Neural cell (in vitro differentiated cells): ENCODE results near the gene ADPRHL1. TPM values are rescaled to one million over a fixed set of nuclear protein-coding genes. Genes with fewer than 3 reads are reported as not detected.

Experiments
- H2AFZ ChIP-seq: fragments of 200-600, 300-800 bp; sonication (generic), shearing (Covaris generic); 2 replicates; pipeline ENCODE4 v1.6.0; 2014; ENCODE audit warnings: low read depth, mild to moderate bottlenecking, antibody characterized with exemption, low read length, moderate library complexity
- H3F3A ChIP-seq: fragments of 200-600 bp; shearing (Covaris generic); 2 replicates; pipeline ENCODE4 v1.6.1; 2016; ENCODE audit warnings: mild to moderate bottlenecking, moderate library complexity, mixed read lengths, antibody characterized with exemption, low read length; ENCODE audit not compliant: insufficient read depth, poor library complexity, severe bottlenecking
- H3K27ac ChIP-seq: fragments of 200-600, 300-800 bp; sonication (generic), shearing (Covaris generic); 2 replicates; pipeline ENCODE4 v1.5.1; 2014; ENCODE audit warnings: mild to moderate bottlenecking, low read length, moderate library complexity
- H3K27me3 ChIP-seq: fragments of 300-800, 200-600 bp; sonication (generic), shearing (Covaris generic); 2 replicates; pipeline ENCODE4 v1.6.0; 2014; ENCODE audit warnings: mild to moderate bottlenecking, low read depth, low read length, moderate library complexity; ENCODE audit not compliant: insufficient read depth
- H3K36me3 ChIP-seq: fragments of 300-800, 200-600 bp; sonication (generic), shearing (Covaris generic); 2 replicates; pipeline ENCODE4 v1.5.1; 2014; ENCODE audit warnings: mild to moderate bottlenecking, antibody characterized with exemption, low read length, moderate library complexity; ENCODE audit not compliant: insufficient read depth
- H3K4me2 ChIP-seq: fragments of 300-800, 200-600 bp; sonication (generic), shearing (Covaris generic); 2 replicates; pipeline ENCODE4 v1.6.0; 2014; ENCODE audit warnings: mild to moderate bottlenecking, low read length
- H3K4me3 ChIP-seq: fragments of 300-800, 200-600 bp; sonication (generic), shearing (Covaris generic); 2 replicates; pipeline ENCODE4 v1.5.1; 2014; ENCODE audit warnings: mild to moderate bottlenecking, low read length, moderate library complexity
- H3K79me2 ChIP-seq: fragments of 200-600 bp; shearing (Covaris generic); replicated peaks from 2 replicates; pipeline ENCODE4 v1.6.0; 2014; ENCODE audit warnings: mild to moderate bottlenecking, low read length, moderate library complexity; ENCODE audit not compliant: insufficient read depth
- H3K9ac ChIP-seq: fragments of 300-800, 200-600 bp; sonication (generic), shearing (Covaris generic); 2 replicates; pipeline ENCODE4 v1.6.1; 2016; ENCODE audit warnings: mild to moderate bottlenecking, low read length, mixed read lengths
- H3K9me2 ChIP-seq: fragments of 200-600 bp; shearing (Covaris generic); 2 replicates; pipeline ENCODE4 v1.6.1; 2016; ENCODE audit warnings: mild to moderate bottlenecking, low read length, mixed read lengths; ENCODE audit not compliant: insufficient read depth
- H3K9me3 ChIP-seq: fragments of 200-600, 300-800 bp; sonication (generic), shearing (Covaris generic); 2 replicates; pipeline ENCODE4 v1.6.1; 2016; ENCODE audit warnings: mild to moderate bottlenecking, mixed run types, low read length, moderate library complexity, mixed read lengths
- H4K20me1 ChIP-seq: fragments of 200-600 bp; shearing (Covaris generic); 2 replicates; pipeline ENCODE4 v1.6.1; 2016; ENCODE audit warnings: mild to moderate bottlenecking, mixed run types; ENCODE audit not compliant: insufficient read depth
- CTCF ChIP-seq: fragments of 450-650 bp; IDR thresholded peaks from 2 replicates; pipeline ENCODE4 v1.5.1; 2014; ENCODE audit warnings: antibody characterized with exemption, mild to moderate bottlenecking, moderate library complexity; ENCODE audit not compliant: poor library complexity, severe bottlenecking
- EP300 ChIP-seq: fragments of 450-650 bp; conservative IDR thresholded peaks from 2 replicates; pipeline ENCODE4 v1.6.1; 2014; ENCODE audit warnings: antibody characterized with exemption, mild to moderate bottlenecking, moderate library complexity; ENCODE audit not compliant: poor library complexity, severe bottlenecking
- EZH2 ChIP-seq: fragments of 200-600, 300-800 bp; shearing (Covaris generic), sonication (generic); IDR thresholded peaks from 2 replicates; pipeline ENCODE4 v1.6.1; 2014; ENCODE audit warnings: antibody characterized with exemption, low read length, borderline replicate concordance, mild to moderate bottlenecking; ENCODE audit not compliant: insufficient read depth, poor library complexity, severe bottlenecking
- MXI1 ChIP-seq: fragments of 450-650 bp; conservative IDR thresholded peaks from 2 replicates; pipeline ENCODE4 v1.6.1; 2014; ENCODE audit warnings: antibody characterized with exemption, mild to moderate bottlenecking; ENCODE audit not compliant: poor library complexity, severe bottlenecking
- RAD21 ChIP-seq: fragments of 450-650 bp; conservative IDR thresholded peaks from 2 replicates; pipeline ENCODE4 v1.6.1; 2014; ENCODE audit warnings: antibody characterized with exemption, mild to moderate bottlenecking, moderate library complexity
- REST ChIP-seq: IDR thresholded peaks from 2 replicates; pipeline ENCODE4 v1.6.1; 2012; ENCODE audit warnings: borderline replicate concordance
- SMC3 ChIP-seq: fragments of 450-650 bp; conservative IDR thresholded peaks from 2 replicates; pipeline ENCODE4 v1.6.1; 2014; ENCODE audit warnings: antibody characterized with exemption, mild to moderate bottlenecking, moderate library complexity; ENCODE audit not compliant: poor library complexity
- TAF1 ChIP-seq: IDR thresholded peaks from 2 replicates; pipeline ENCODE4 v1.6.1; 2012; ENCODE audit warnings: low read depth
- polyA plus RNA-seq: library from polyadenylated mRNA; depleted of rRNA; stranded (reverse); fragments of >200 nt; gene quantifications from 2 replicates; pipeline ENCODE4 v1.2.3, GENCODE V29; 2014

The ADPRHL1 gene
- polyA plus RNA-seq, 1 donor from 2014 or later, result 1.1 TPM

- Histone ChIP-seq H3K27me3 (no peaks in the 10 kb centered on the region), H3K9me3 (no peaks in the 10 kb centered on the region), H3K9ac (no peak overlapping the region), H3K4me3 (no peak overlapping the region), H3K79me2 (no peaks in the 10 kb centered on the region), H4K20me1 (no peaks in the 10 kb centered on the region), H3K9me2 (no peaks in the 10 kb centered on the region), H3F3A (no peaks in the 10 kb centered on the region), H3K27ac (no peak overlapping the region), H3K4me2 (no peak overlapping the region), H2AFZ (no peak overlapping the region), H3K36me3 (no peaks in the 10 kb centered on the region)
- TF ChIP-seq REST (no peak), EZH2 (no peak), TAF1 (no peak), MXI1 (no peak), SMC3 (no peak), EP300 (no peak), CTCF (no peak)
These were observed 98.3 kb downstream of the ADPRHL1 start for GRCh38 chr13:113354831-113355610.

- H3K79me2 ChIP-seq, result no peaks in the 10 kb centered on the region
- no peaks in the 10 kb centered on the region for H3F3A ChIP-seq
- H3K4me2 ChIP-seq, result no peak overlapping the region
- no peak overlapping the region for H3K4me3 ChIP-seq
- H3K36me3 ChIP-seq, result no peaks in the 10 kb centered on the region
- H3K27ac ChIP-seq, result no peak overlapping the region
- no peaks in the 10 kb centered on the region for H4K20me1 ChIP-seq
- no peaks in the 10 kb centered on the region for H3K9me2 ChIP-seq
- no peak for TF ChIP-seq RAD21
- no peak for TF ChIP-seq REST
- TF ChIP-seq MXI1, result no peak
- no peak for TF ChIP-seq SMC3
- TF ChIP-seq EZH2, result no peak
- no peak for TF ChIP-seq EP300
- no peak for TF ChIP-seq TAF1
- no peaks in the 10 kb centered on the region for H3K9me3 ChIP-seq
- H3K27me3 ChIP-seq, result no peaks in the 10 kb centered on the region
- H3K9ac ChIP-seq, result no peak overlapping the region
- no peak overlapping the region for H2AFZ ChIP-seq
These were observed 100.0 kb downstream of the ADPRHL1 start for GRCh38 chr13:113353254-113353653.
